Measurements from ENCODE around the gene PTEN. TPM values are rescaled to one million over a fixed set of nuclear protein-coding genes. Genes with fewer than 3 reads are reported as not detected.

Gene PTEN
- total and polyA plus RNA-seq, 7 donors: 27.0 to 180 (median 80.0) TPM

DNA sequence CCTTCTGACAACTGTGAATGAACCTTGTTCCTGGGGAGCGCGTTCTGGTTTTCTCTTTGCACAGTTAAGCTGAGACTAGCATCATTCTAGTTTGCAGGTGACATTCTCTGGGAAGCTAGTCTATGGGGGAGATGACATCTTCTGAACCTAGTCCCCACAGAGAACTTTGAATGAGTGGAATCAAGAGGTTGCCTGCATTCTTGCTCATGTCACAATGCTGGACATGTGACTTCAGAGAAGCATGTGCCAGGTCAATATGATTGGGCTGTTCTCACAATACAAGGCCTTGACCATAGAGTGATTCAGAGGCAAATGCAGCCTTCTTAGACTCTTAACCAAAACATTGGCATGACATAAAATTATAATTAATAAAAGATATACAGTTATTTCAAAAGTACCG lies 22.2 kb upstream of the PTEN start:
- H3K4me1 ChIP-seq: no peaks in the 10 kb centered on the region
- intact Hi-C loops (cut with DNase I): no loop called here
- H3K9me3 ChIP-seq: no peaks in the 10 kb centered on the region
- no peak for TF ChIP-seq POLR2AphosphoS5 (IDR thresholded peaks at IDR 0.05)
- TF ChIP-seq, protein P1, sequence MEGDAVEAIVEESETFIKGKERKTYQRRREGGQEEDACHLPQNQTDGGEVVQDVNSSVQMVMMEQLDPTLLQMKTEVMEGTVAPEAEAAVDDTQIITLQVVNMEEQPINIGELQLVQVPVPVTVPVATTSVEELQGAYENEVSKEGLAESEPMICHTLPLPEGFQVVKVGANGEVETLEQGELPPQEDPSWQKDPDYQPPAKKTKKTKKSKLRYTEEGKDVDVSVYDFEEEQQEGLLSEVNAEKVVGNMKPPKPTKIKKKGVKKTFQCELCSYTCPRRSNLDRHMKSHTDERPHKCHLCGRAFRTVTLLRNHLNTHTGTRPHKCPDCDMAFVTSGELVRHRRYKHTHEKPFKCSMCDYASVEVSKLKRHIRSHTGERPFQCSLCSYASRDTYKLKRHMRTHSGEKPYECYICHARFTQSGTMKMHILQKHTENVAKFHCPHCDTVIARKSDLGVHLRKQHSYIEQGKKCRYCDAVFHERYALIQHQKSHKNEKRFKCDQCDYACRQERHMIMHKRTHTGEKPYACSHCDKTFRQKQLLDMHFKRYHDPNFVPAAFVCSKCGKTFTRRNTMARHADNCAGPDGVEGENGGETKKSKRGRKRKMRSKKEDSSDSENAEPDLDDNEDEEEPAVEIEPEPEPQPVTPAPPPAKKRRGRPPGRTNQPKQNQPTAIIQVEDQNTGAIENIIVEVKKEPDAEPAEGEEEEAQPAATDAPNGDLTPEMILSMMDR (IDR thresholded peaks at IDR 0.05): no peak
- no peak for TF ChIP-seq POLR2A (IDR thresholded peaks at IDR 0.05)
- TF ChIP-seq EP300 (IDR thresholded peaks at IDR 0.05): no peak
- no peak for DNase-seq
- H3K27me3 ChIP-seq: no peaks in the 10 kb centered on the region
- H3K4me3 ChIP-seq: no peak overlapping the region
- no peaks in the 10 kb centered on the region for H3K36me3 ChIP-seq
- 79 to 93% methylated on average over 3 of the region's 3 CpGs for WGBS, 2 donors
- no peak overlapping the region for H3K27ac ChIP-seq

DNA sequence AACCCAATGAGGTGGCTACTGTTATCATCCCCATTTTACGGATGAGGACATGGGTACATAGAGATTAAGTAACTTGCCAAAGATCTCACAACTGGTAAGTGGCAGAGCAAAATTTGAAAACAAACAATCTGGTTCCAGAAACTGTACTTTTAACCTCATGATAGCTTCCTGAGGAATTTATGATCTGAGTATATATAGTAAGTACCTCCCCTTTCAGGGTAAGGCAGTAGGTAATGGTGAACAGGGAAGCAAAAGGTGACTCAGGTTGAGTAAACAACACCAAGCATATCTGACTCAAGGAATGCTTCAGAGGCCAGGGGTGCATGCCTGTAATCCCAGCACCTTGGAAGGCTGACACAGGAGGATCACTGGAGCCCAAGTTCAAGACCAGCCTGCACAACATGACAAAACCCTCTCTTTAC lies 21.2 kb upstream of the PTEN start:
- intact Hi-C loops (cut with DNase I): no loop called here
- Histone ChIP-seq H3K27me3 (no peaks in the 10 kb centered on the region), H3K36me3 (no peaks in the 10 kb centered on the region), H3K4me3 (no peak overlapping the region), H3K27ac (no peak overlapping the region), H3K4me1 (no peaks in the 10 kb centered on the region), H3K9me3 (no peaks in the 10 kb centered on the region)
- WGBS, 2 donors: 17 to 67% methylated on average over 1 of the region's 1 CpG
- DNase-seq: no peak
- no peak for TF ChIP-seq EP300 (IDR thresholded peaks at IDR 0.05)
- TF ChIP-seq, protein P1 (IDR thresholded peaks at IDR 0.05): no peak
- no peak for TF ChIP-seq POLR2A (IDR thresholded peaks at IDR 0.05)
- no peak for TF ChIP-seq POLR2AphosphoS5 (IDR thresholded peaks at IDR 0.05)

DNA sequence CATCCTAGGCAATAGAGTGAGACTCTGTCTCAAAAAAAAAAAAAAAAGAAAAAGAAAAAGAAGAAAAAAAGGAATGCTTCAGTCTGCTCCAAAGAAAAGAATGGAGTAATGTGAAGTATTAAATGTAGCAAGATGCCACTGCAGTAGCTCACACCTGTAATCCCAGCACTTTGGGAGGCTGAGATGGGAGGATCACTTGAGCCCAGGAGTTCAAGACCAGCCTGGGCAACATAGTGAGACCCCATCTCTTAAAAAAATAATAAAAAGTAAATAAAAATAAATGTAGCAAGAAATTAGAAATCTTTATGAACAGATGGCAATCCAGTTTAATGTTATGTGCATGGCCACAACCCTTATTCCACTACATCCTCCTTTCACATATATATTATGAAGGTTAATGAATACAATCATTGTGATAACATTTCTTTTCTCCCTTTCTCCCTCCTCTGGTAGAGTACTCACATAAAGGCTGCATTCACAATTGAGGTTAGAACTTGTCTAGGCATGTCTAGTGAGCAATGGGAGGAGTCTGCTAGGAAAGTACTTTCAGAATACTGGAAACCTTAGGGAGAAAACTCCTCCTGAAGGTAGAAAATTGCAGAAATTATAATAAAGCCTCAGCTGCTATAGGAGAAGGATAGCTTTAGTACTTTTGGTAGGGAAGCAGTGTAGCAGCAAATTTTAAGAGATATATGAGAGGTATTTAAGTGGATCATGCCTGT lies 20.5 kb upstream of the PTEN start:
- DNase-seq: no peak
- Histone ChIP-seq H3K36me3 (no peaks in the 10 kb centered on the region), H3K4me1 (no peaks in the 10 kb centered on the region), H3K27ac (no peak overlapping the region), H3K9me3 (no peaks in the 10 kb centered on the region), H3K27me3 (no peaks in the 10 kb centered on the region), H3K4me3 (no peak overlapping the region)
- intact Hi-C loops (cut with DNase I): no loop called here
- no peak for TF ChIP-seq POLR2A (IDR thresholded peaks at IDR 0.05)
- TF ChIP-seq POLR2AphosphoS5 (IDR thresholded peaks at IDR 0.05): no peak
- no peak for TF ChIP-seq EP300 (IDR thresholded peaks at IDR 0.05)
- TF ChIP-seq, protein P1 (IDR thresholded peaks at IDR 0.05): no peak

DNA sequence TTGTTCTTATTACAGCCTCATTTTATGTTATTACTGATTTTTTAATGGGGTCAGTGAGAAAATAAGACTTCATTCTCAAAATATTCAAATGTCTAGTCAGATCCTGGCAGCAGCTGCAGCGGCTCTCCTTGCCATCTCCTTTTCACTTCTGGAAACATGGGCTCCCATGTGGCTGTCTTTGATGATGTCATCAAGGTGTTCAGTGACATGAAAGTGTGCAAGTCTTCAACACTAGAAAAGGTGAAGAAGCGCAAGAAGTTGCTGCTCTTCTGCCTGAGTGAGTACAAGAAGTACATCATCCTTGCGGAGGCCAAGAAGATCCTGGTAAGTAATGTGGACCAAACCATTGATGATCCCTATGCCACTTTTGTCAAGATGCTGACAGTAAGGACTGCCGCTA lies 19.7 kb upstream of the PTEN start:
- no peak overlapping the region for H3K27ac ChIP-seq
- no peaks in the 10 kb centered on the region for H3K27me3 ChIP-seq
- no peak for DNase-seq
- no peaks in the 10 kb centered on the region for H3K9me3 ChIP-seq
- intact Hi-C loops (cut with DNase I): no loop called here
- 98% methylated on average over 4 of the region's 4 CpGs for WGBS, 2 donors
- no peaks in the 10 kb centered on the region for H3K4me1 ChIP-seq
- no peaks in the 10 kb centered on the region for H3K36me3 ChIP-seq
- H3K4me3 ChIP-seq: no peak overlapping the region
- TF ChIP-seq POLR2A (IDR thresholded peaks at IDR 0.05) (no peak), EP300 (IDR thresholded peaks at IDR 0.05) (no peak), POLR2AphosphoS5 (IDR thresholded peaks at IDR 0.05) (no peak)
- TF ChIP-seq, protein P1 (IDR thresholded peaks at IDR 0.05): no peak

Measured in sigmoid colon (tissue), 7 donors.